ENCODE results near the gene RAB20. TPM values are rescaled to one million over a fixed set of nuclear protein-coding genes. Genes with fewer than 3 reads are reported as not detected.

Gene RAB20
- polyA plus RNA-seq, 1 donor from 2014 or later, result not detected

DNA sequence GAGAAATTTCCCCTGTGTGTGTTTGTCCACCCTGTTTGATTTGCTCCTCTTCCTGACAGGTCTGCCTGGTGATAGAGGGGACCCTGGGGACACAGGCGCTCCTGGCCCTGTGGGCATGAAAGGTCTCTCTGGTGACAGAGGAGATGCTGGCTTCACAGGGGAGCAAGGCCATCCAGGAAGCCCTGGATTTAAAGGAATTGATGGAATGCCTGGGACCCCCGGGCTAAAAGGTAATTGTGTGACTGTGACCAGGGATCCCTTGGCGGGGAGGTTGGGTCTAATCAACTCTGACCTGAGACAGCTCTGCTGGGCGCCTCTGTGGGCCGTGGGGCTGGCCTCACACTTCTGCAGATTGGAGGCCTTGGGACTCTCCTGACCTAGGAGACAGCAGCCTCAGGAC, 81.4 kb downstream of the RAB20 start:
- no peak overlapping the region for H2AFZ ChIP-seq (ENCODE audit: low read depth, low read length)
- no peaks in the 10 kb centered on the region for H3K79me2 ChIP-seq (replicated peaks; ENCODE audit: insufficient read depth, low read length)
- H3K36me3 ChIP-seq (ENCODE audit: insufficient read depth, low read length), result no peaks in the 10 kb centered on the region
- H3F3A ChIP-seq (ENCODE audit: insufficient read depth, low read length, poor library complexity, severe bottlenecking), result no peaks in the 10 kb centered on the region
- H3K4me2 ChIP-seq (ENCODE audit: low read length), result no peak overlapping the region
- no peaks in the 10 kb centered on the region for H3K9me2 ChIP-seq (ENCODE audit: insufficient read depth, low read length)
- no peaks in the 10 kb centered on the region for H3K9me3 ChIP-seq (ENCODE audit: low read length)
- H3K27me3 ChIP-seq (ENCODE audit: insufficient read depth, low read depth, low read length), result no peaks in the 10 kb centered on the region
- no peak overlapping the region for H3K4me3 ChIP-seq (ENCODE audit: low read length)
- TF ChIP-seq SMC3 (conservative IDR thresholded peaks at IDR 0.05; ENCODE audit: poor library complexity) (no peak), POLR2AphosphoS5 (IDR thresholded peaks at IDR 0.05) (no peak), EP300 (conservative IDR thresholded peaks at IDR 0.05; ENCODE audit: poor library complexity, severe bottlenecking) (no peak), EZH2 (IDR thresholded peaks at IDR 0.05; ENCODE audit: borderline replicate concordance, insufficient read depth, low read length, poor library complexity, severe bottlenecking) (no peak), MXI1 (conservative IDR thresholded peaks at IDR 0.05; ENCODE audit: poor library complexity, severe bottlenecking) (no peak), TAF1 (IDR thresholded peaks at IDR 0.05; ENCODE audit: low read depth) (no peak), RAD21 (conservative IDR thresholded peaks at IDR 0.05) (no peak)
- TF ChIP-seq, protein P1, sequence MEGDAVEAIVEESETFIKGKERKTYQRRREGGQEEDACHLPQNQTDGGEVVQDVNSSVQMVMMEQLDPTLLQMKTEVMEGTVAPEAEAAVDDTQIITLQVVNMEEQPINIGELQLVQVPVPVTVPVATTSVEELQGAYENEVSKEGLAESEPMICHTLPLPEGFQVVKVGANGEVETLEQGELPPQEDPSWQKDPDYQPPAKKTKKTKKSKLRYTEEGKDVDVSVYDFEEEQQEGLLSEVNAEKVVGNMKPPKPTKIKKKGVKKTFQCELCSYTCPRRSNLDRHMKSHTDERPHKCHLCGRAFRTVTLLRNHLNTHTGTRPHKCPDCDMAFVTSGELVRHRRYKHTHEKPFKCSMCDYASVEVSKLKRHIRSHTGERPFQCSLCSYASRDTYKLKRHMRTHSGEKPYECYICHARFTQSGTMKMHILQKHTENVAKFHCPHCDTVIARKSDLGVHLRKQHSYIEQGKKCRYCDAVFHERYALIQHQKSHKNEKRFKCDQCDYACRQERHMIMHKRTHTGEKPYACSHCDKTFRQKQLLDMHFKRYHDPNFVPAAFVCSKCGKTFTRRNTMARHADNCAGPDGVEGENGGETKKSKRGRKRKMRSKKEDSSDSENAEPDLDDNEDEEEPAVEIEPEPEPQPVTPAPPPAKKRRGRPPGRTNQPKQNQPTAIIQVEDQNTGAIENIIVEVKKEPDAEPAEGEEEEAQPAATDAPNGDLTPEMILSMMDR (IDR thresholded peaks at IDR 0.05; ENCODE audit: poor library complexity, severe bottlenecking), result no peak
- TF ChIP-seq, protein P2, sequence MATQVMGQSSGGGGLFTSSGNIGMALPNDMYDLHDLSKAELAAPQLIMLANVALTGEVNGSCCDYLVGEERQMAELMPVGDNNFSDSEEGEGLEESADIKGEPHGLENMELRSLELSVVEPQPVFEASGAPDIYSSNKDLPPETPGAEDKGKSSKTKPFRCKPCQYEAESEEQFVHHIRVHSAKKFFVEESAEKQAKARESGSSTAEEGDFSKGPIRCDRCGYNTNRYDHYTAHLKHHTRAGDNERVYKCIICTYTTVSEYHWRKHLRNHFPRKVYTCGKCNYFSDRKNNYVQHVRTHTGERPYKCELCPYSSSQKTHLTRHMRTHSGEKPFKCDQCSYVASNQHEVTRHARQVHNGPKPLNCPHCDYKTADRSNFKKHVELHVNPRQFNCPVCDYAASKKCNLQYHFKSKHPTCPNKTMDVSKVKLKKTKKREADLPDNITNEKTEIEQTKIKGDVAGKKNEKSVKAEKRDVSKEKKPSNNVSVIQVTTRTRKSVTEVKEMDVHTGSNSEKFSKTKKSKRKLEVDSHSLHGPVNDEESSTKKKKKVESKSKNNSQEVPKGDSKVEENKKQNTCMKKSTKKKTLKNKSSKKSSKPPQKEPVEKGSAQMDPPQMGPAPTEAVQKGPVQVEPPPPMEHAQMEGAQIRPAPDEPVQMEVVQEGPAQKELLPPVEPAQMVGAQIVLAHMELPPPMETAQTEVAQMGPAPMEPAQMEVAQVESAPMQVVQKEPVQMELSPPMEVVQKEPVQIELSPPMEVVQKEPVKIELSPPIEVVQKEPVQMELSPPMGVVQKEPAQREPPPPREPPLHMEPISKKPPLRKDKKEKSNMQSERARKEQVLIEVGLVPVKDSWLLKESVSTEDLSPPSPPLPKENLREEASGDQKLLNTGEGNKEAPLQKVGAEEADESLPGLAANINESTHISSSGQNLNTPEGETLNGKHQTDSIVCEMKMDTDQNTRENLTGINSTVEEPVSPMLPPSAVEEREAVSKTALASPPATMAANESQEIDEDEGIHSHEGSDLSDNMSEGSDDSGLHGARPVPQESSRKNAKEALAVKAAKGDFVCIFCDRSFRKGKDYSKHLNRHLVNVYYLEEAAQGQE (IDR thresholded peaks at IDR 0.05; ENCODE audit: borderline replicate concordance), result no peak
- no peak overlapping the region for H3K9ac ChIP-seq (ENCODE audit: low read length)
- H3K27ac ChIP-seq (ENCODE audit: low read length), result no peak overlapping the region
- H4K20me1 ChIP-seq (ENCODE audit: insufficient read depth), result no peaks in the 10 kb centered on the region

DNA sequence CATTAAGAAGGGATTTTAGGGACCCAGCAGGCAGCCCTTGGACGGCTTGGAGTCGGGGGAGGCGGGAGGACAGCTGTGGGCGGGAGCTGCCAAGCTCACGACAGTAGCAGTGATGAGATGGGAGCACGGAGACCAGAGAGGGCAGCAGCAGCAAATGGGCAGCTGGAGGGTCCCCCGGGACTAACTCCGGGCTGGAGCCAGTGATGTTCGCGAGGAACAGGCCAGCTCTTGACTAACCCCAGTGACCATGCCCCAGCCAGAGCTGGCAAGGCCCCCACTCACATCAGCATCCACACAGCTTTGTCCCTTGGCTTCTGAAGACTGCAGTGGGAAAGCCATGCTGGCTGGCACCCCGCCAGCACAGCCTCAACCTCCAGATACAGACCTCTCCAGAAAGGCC, 81.9 kb downstream of the RAB20 start:
- Histone ChIP-seq H2AFZ (ENCODE audit: low read depth, low read length) (no peak overlapping the region), H4K20me1 (ENCODE audit: insufficient read depth) (no peaks in the 10 kb centered on the region), H3K79me2 (replicated peaks; ENCODE audit: insufficient read depth, low read length) (no peaks in the 10 kb centered on the region), H3K4me2 (ENCODE audit: low read length) (no peak overlapping the region), H3K4me3 (ENCODE audit: low read length) (no peak overlapping the region), H3F3A (ENCODE audit: insufficient read depth, low read length, poor library complexity, severe bottlenecking) (no peaks in the 10 kb centered on the region), H3K27ac (ENCODE audit: low read length) (no peak overlapping the region), H3K36me3 (ENCODE audit: insufficient read depth, low read length) (no peaks in the 10 kb centered on the region), H3K9ac (ENCODE audit: low read length) (no peak overlapping the region), H3K9me3 (ENCODE audit: low read length) (no peaks in the 10 kb centered on the region), H3K27me3 (ENCODE audit: insufficient read depth, low read depth, low read length) (no peaks in the 10 kb centered on the region), H3K9me2 (ENCODE audit: insufficient read depth, low read length) (no peaks in the 10 kb centered on the region)
- TF ChIP-seq MXI1 (conservative IDR thresholded peaks at IDR 0.05; ENCODE audit: poor library complexity, severe bottlenecking) (no peak), SMC3 (conservative IDR thresholded peaks at IDR 0.05; ENCODE audit: poor library complexity) (no peak), RAD21 (conservative IDR thresholded peaks at IDR 0.05) (no peak), POLR2AphosphoS5 (IDR thresholded peaks at IDR 0.05) (no peak), TAF1 (IDR thresholded peaks at IDR 0.05; ENCODE audit: low read depth) (no peak), EZH2 (IDR thresholded peaks at IDR 0.05; ENCODE audit: borderline replicate concordance, insufficient read depth, low read length, poor library complexity, severe bottlenecking) (no peak), EP300 (conservative IDR thresholded peaks at IDR 0.05; ENCODE audit: poor library complexity, severe bottlenecking) (no peak)
- TF ChIP-seq, protein P2 (IDR thresholded peaks at IDR 0.05; ENCODE audit: borderline replicate concordance), result no peak
- TF ChIP-seq, protein P1 (IDR thresholded peaks at IDR 0.05; ENCODE audit: poor library complexity, severe bottlenecking), result no peak
